ENCODE results near the gene SRGAP2B.
"Not testable (repeated sequence)": the region's sequence is repeated elsewhere in the genome, so short reads cannot be mapped to it uniquely, and the experiment has no call there.

SRGAP2B gene

GRCh38 chr1:145008388-145008787, 86.7 kb downstream of the SRGAP2B start:
- not testable (repeated sequence) for H3K27me3 ChIP-seq (replicated peaks; ENCODE audit: control insufficient read depth, insufficient read depth, low read length); H3K36me3 ChIP-seq (ENCODE audit: control insufficient read depth, insufficient read depth, low read length); DNase-seq (ENCODE audit: extremely low read depth, insufficient read length); H3K4me3 ChIP-seq (replicated peaks; ENCODE audit: low read depth, low read length)

- not testable (repeated sequence) for H3K4me3 ChIP-seq (replicated peaks; ENCODE audit: low read depth, low read length); DNase-seq (ENCODE audit: extremely low read depth, insufficient read length); H3K27me3 ChIP-seq (replicated peaks; ENCODE audit: control insufficient read depth, insufficient read depth, low read length); H3K36me3 ChIP-seq (ENCODE audit: control insufficient read depth, insufficient read depth, low read length)
These were observed 90.0 kb downstream of the SRGAP2B start for GRCh38 chr1:145005142-145005541.

- not testable (repeated sequence) for H3K4me3 ChIP-seq (replicated peaks; ENCODE audit: low read depth, low read length); H3K36me3 ChIP-seq (ENCODE audit: control insufficient read depth, insufficient read depth, low read length); H3K27me3 ChIP-seq (replicated peaks; ENCODE audit: control insufficient read depth, insufficient read depth, low read length); DNase-seq (ENCODE audit: extremely low read depth, insufficient read length)
These were observed 93.7 kb downstream of the SRGAP2B start for GRCh38 chr1:145001381-145001780.

GRCh38 chr1:145000743-145001326, 94.3 kb downstream of the SRGAP2B start:
- H3K4me3 ChIP-seq (replicated peaks; ENCODE audit: low read depth, low read length); H3K27me3 ChIP-seq (replicated peaks; ENCODE audit: control insufficient read depth, insufficient read depth, low read length); DNase-seq (ENCODE audit: extremely low read depth, insufficient read length); H3K36me3 ChIP-seq (ENCODE audit: control insufficient read depth, insufficient read depth, low read length): not testable (repeated sequence)

GRCh38 chr1:145000074-145000742, 94.9 kb downstream of the SRGAP2B start:
- not testable (repeated sequence) for DNase-seq (ENCODE audit: extremely low read depth, insufficient read length); H3K36me3 ChIP-seq (ENCODE audit: control insufficient read depth, insufficient read depth, low read length); H3K27me3 ChIP-seq (replicated peaks; ENCODE audit: control insufficient read depth, insufficient read depth, low read length); H3K4me3 ChIP-seq (replicated peaks; ENCODE audit: low read depth, low read length)

- not testable (repeated sequence) for DNase-seq (ENCODE audit: extremely low read depth, insufficient read length); H3K27me3 ChIP-seq (replicated peaks; ENCODE audit: control insufficient read depth, insufficient read depth, low read length); H3K4me3 ChIP-seq (replicated peaks; ENCODE audit: low read depth, low read length); H3K36me3 ChIP-seq (ENCODE audit: control insufficient read depth, insufficient read depth, low read length)
These were observed 96.2 kb downstream of the SRGAP2B start for GRCh38 chr1:144998981-144999273.

- DNase-seq (ENCODE audit: extremely low read depth, insufficient read length); H3K27me3 ChIP-seq (replicated peaks; ENCODE audit: control insufficient read depth, insufficient read depth, low read length); H3K36me3 ChIP-seq (ENCODE audit: control insufficient read depth, insufficient read depth, low read length); H3K4me3 ChIP-seq (replicated peaks; ENCODE audit: low read depth, low read length): not testable (repeated sequence)
These were observed 96.8 kb downstream of the SRGAP2B start for GRCh38 chr1:144998134-144998980.

- DNase-seq (ENCODE audit: extremely low read depth, insufficient read length); H3K4me3 ChIP-seq (replicated peaks; ENCODE audit: low read depth, low read length); H3K36me3 ChIP-seq (ENCODE audit: control insufficient read depth, insufficient read depth, low read length); H3K27me3 ChIP-seq (replicated peaks; ENCODE audit: control insufficient read depth, insufficient read depth, low read length): not testable (repeated sequence)
These were observed 99.2 kb downstream of the SRGAP2B start for GRCh38 chr1:144995833-144996410.

- DNase-seq (ENCODE audit: extremely low read depth, insufficient read length); H3K4me3 ChIP-seq (replicated peaks; ENCODE audit: low read depth, low read length); H3K27me3 ChIP-seq (replicated peaks; ENCODE audit: control insufficient read depth, insufficient read depth, low read length); H3K36me3 ChIP-seq (ENCODE audit: control insufficient read depth, insufficient read depth, low read length): not testable (repeated sequence)
These were observed 102.2 kb downstream of the SRGAP2B start for GRCh38 chr1:144992915-144993314.

- H3K4me3 ChIP-seq (replicated peaks; ENCODE audit: low read depth, low read length); H3K27me3 ChIP-seq (replicated peaks; ENCODE audit: control insufficient read depth, insufficient read depth, low read length); H3K36me3 ChIP-seq (ENCODE audit: control insufficient read depth, insufficient read depth, low read length); DNase-seq (ENCODE audit: extremely low read depth, insufficient read length): not testable (repeated sequence)
These were observed 104.5 kb downstream of the SRGAP2B start for GRCh38 chr1:144990611-144991010.

- H3K27me3 ChIP-seq (replicated peaks; ENCODE audit: control insufficient read depth, insufficient read depth, low read length); DNase-seq (ENCODE audit: extremely low read depth, insufficient read length); H3K4me3 ChIP-seq (replicated peaks; ENCODE audit: low read depth, low read length); H3K36me3 ChIP-seq (ENCODE audit: control insufficient read depth, insufficient read depth, low read length): not testable (repeated sequence)
These were observed 108.0 kb downstream of the SRGAP2B start for GRCh38 chr1:144987131-144987530.

- DNase-seq (ENCODE audit: extremely low read depth, insufficient read length); H3K27me3 ChIP-seq (replicated peaks; ENCODE audit: control insufficient read depth, insufficient read depth, low read length); H3K4me3 ChIP-seq (replicated peaks; ENCODE audit: low read depth, low read length); H3K36me3 ChIP-seq (ENCODE audit: control insufficient read depth, insufficient read depth, low read length): not testable (repeated sequence)
These were observed 108.8 kb downstream of the SRGAP2B start for GRCh38 chr1:144986171-144986860.

GRCh38 chr1:144985550-144986170, 109.5 kb downstream of the SRGAP2B start:
- not testable (repeated sequence) for H3K36me3 ChIP-seq (ENCODE audit: control insufficient read depth, insufficient read depth, low read length); DNase-seq (ENCODE audit: extremely low read depth, insufficient read length); H3K27me3 ChIP-seq (replicated peaks; ENCODE audit: control insufficient read depth, insufficient read depth, low read length); H3K4me3 ChIP-seq (replicated peaks; ENCODE audit: low read depth, low read length)

Measured in GM06990 (cell line).